ENCODE data around the gene LHFPL6. TPM values are rescaled to one million over a fixed set of nuclear protein-coding genes. Genes with fewer than 3 reads are reported as not detected.

LHFPL6 gene
- total RNA-seq, 1 donor from 2014 or later: 3.0 TPM

- H3F3A ChIP-seq (ENCODE audit: low read depth): peaks cover 22% of the 10 kb centered on the region
- peak overlapping the region; percentile 7 for H3K4me3 Mint-ChIP-seq
- H3K27me3 ChIP-seq: peaks cover 63% of the 10 kb centered on the region
- H3K9me3 Mint-ChIP-seq: peaks cover 17% of the 10 kb centered on the region
- H3K27ac ChIP-seq: no peak overlapping the region
- H3K4me2 ChIP-seq: peak overlapping the region; percentile 61
- DNase-seq (ENCODE audit: low spot score): no peak
- peak overlapping the region; percentile 89 for H3K27ac Mint-ChIP-seq
- peaks cover 12% of the 10 kb centered on the region for H3K36me3 Mint-ChIP-seq
- peaks cover 8% of the 10 kb centered on the region for H4K20me1 ChIP-seq (ENCODE audit: low read depth)
- H3K4me1 ChIP-seq: peaks cover 36% of the 10 kb centered on the region
- H3K9me3 ChIP-seq (ENCODE audit: low read depth): no peaks in the 10 kb centered on the region
- H2AFZ ChIP-seq (replicated peaks): no peak overlapping the region
- no peaks in the 10 kb centered on the region for H3K36me3 ChIP-seq
- H3K9ac ChIP-seq: no peak overlapping the region
- H3K4me1 Mint-ChIP-seq: peaks cover 61% of the 10 kb centered on the region
- no peak for TF ChIP-seq CTCF (IDR thresholded peaks at IDR 0.05)
- no peak for TF ChIP-seq EZH2 (IDR thresholded peaks at IDR 0.05)
- no peak for TF ChIP-seq EZH2phosphoT487 (IDR thresholded peaks at IDR 0.05)
- no peaks in the 10 kb centered on the region for H3K79me2 ChIP-seq (ENCODE audit: low read depth)
- no peak overlapping the region for H3K4me3 ChIP-seq
- peaks cover 2% of the 10 kb centered on the region for H3K27me3 Mint-ChIP-seq (ENCODE audit: insufficient read depth, low read depth)
These were observed 217.8 kb downstream of the LHFPL6 start for GRCh38 chr13:39385154-39385553.

- Mint-ChIP-seq H3K27me3 (ENCODE audit: insufficient read depth, low read depth) (no peaks in the 10 kb centered on the region), H3K9me3 (peaks cover 23% of the 10 kb centered on the region), H3K4me3 (no peak overlapping the region), H3K4me1 (peaks cover 54% of the 10 kb centered on the region), H3K27ac (no peak overlapping the region), H3K36me3 (peaks cover 17% of the 10 kb centered on the region)
- H2AFZ ChIP-seq (replicated peaks): no peak overlapping the region
- H3K4me1 ChIP-seq: peaks cover 22% of the 10 kb centered on the region
- H3K9me3 ChIP-seq (ENCODE audit: low read depth): no peaks in the 10 kb centered on the region
- no peak overlapping the region for H3K4me3 ChIP-seq
- H3K27ac ChIP-seq: no peak overlapping the region
- no peaks in the 10 kb centered on the region for H3K79me2 ChIP-seq (ENCODE audit: low read depth)
- TF ChIP-seq EZH2 (IDR thresholded peaks at IDR 0.05): no peak
- TF ChIP-seq CTCF (IDR thresholded peaks at IDR 0.05): no peak
- TF ChIP-seq EZH2phosphoT487 (IDR thresholded peaks at IDR 0.05): no peak
- DNase-seq (ENCODE audit: low spot score): no peak
- peaks cover 38% of the 10 kb centered on the region for H3K27me3 ChIP-seq
- H3K9ac ChIP-seq: no peak overlapping the region
- peaks cover 19% of the 10 kb centered on the region for H3F3A ChIP-seq (ENCODE audit: low read depth)
- H4K20me1 ChIP-seq (ENCODE audit: low read depth): peaks cover 7% of the 10 kb centered on the region
- H3K36me3 ChIP-seq: no peaks in the 10 kb centered on the region
- H3K4me2 ChIP-seq: no peak overlapping the region
These were observed 221.5 kb downstream of the LHFPL6 start for GRCh38 chr13:39381456-39381855.

GRCh38 chr13:39379667-39380655, 223.0 kb downstream of the LHFPL6 start:
- H3K27ac Mint-ChIP-seq: no peak overlapping the region
- no peak overlapping the region for H3K9ac ChIP-seq
- H3K27me3 Mint-ChIP-seq (ENCODE audit: insufficient read depth, low read depth): no peaks in the 10 kb centered on the region
- peaks cover 17% of the 10 kb centered on the region for H3K36me3 Mint-ChIP-seq
- H3K27ac ChIP-seq: no peak overlapping the region
- H3K4me2 ChIP-seq: no peak overlapping the region
- peaks cover 40% of the 10 kb centered on the region for H3K4me1 Mint-ChIP-seq
- H4K20me1 ChIP-seq (ENCODE audit: low read depth): no peaks in the 10 kb centered on the region
- no peaks in the 10 kb centered on the region for H3K36me3 ChIP-seq
- H3K27me3 ChIP-seq: peaks cover 36% of the 10 kb centered on the region
- no peak for DNase-seq (ENCODE audit: low spot score)
- H2AFZ ChIP-seq (replicated peaks): no peak overlapping the region
- H3K4me3 ChIP-seq: no peak overlapping the region
- H3F3A ChIP-seq (ENCODE audit: low read depth): peaks cover 4% of the 10 kb centered on the region
- peaks cover 8% of the 10 kb centered on the region for H3K4me1 ChIP-seq
- peak overlapping the region; percentile 18 for H3K4me3 Mint-ChIP-seq
- TF ChIP-seq EZH2 (IDR thresholded peaks at IDR 0.05): no peak
- TF ChIP-seq EZH2phosphoT487 (IDR thresholded peaks at IDR 0.05): no peak
- H3K9me3 ChIP-seq (ENCODE audit: low read depth): no peaks in the 10 kb centered on the region
- H3K79me2 ChIP-seq (ENCODE audit: low read depth): no peaks in the 10 kb centered on the region
- peaks cover 23% of the 10 kb centered on the region for H3K9me3 Mint-ChIP-seq

GRCh38 chr13:39379118-39379517, 223.9 kb downstream of the LHFPL6 start:
- Histone ChIP-seq H3K9ac (no peak overlapping the region), H3K4me3 (no peak overlapping the region), H4K20me1 (ENCODE audit: low read depth) (no peaks in the 10 kb centered on the region), H3K4me1 (peaks cover under 1% of the 10 kb centered on the region), H3K27me3 (peaks cover 32% of the 10 kb centered on the region), H2AFZ (replicated peaks) (no peak overlapping the region), H3K79me2 (ENCODE audit: low read depth) (no peaks in the 10 kb centered on the region), H3K36me3 (no peaks in the 10 kb centered on the region), H3K4me2 (no peak overlapping the region), H3K9me3 (ENCODE audit: low read depth) (no peaks in the 10 kb centered on the region), H3F3A (ENCODE audit: low read depth) (no peaks in the 10 kb centered on the region), H3K27ac (no peak overlapping the region)
- DNase-seq (ENCODE audit: low spot score): no peak
- peaks cover 32% of the 10 kb centered on the region for H3K4me1 Mint-ChIP-seq
- no peak overlapping the region for H3K4me3 Mint-ChIP-seq
- peaks cover 3% of the 10 kb centered on the region for H3K27me3 Mint-ChIP-seq (ENCODE audit: insufficient read depth, low read depth)
- no peak overlapping the region for H3K27ac Mint-ChIP-seq
- peaks cover 17% of the 10 kb centered on the region for H3K36me3 Mint-ChIP-seq
- peaks cover 23% of the 10 kb centered on the region for H3K9me3 Mint-ChIP-seq
- no peak for TF ChIP-seq EZH2 (IDR thresholded peaks at IDR 0.05)
- no peak for TF ChIP-seq CTCF (IDR thresholded peaks at IDR 0.05)
- TF ChIP-seq EZH2phosphoT487 (IDR thresholded peaks at IDR 0.05): no peak
